HG03066 (cell line): ENCODE results near the gene DAZAP2.
A peak's percentile ranks its signal among the peaks of the same experiment; 100 is the strongest.
"Not testable (repeated sequence)": the region's sequence is repeated elsewhere in the genome, so short reads cannot be mapped to it uniquely, and the experiment has no call there.

Source experiments
- ATAC-seq: cut with Tn5 transposase; IDR thresholded peaks from one replicate; pipeline ENCODE4 v1.9.1; 2021; ENCODE audit warnings: low read depth; ENCODE audit not compliant: unreplicated experiment

Gene DAZAP2

DNA sequence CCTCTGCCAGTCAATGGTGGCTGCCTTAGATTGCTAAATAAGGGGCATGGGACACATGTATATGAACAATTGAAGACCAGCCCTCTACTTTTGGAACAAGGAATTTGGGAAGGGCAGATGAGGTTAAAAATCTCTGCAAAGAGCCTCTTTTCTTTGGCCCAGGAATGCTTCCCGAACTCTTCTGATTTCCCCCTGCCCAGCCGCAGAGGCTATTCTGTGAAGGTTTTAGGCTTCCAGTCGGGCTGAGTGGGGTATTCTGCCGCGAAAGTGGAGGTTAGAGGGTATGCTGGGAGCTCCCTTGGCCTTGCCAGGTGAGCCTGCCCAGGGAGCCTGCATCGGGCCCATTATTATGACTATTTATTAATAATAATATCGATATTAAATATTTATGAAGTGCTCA lies 22.0 kb upstream of the DAZAP2 start:
- ATAC-seq, result no peak

DNA sequence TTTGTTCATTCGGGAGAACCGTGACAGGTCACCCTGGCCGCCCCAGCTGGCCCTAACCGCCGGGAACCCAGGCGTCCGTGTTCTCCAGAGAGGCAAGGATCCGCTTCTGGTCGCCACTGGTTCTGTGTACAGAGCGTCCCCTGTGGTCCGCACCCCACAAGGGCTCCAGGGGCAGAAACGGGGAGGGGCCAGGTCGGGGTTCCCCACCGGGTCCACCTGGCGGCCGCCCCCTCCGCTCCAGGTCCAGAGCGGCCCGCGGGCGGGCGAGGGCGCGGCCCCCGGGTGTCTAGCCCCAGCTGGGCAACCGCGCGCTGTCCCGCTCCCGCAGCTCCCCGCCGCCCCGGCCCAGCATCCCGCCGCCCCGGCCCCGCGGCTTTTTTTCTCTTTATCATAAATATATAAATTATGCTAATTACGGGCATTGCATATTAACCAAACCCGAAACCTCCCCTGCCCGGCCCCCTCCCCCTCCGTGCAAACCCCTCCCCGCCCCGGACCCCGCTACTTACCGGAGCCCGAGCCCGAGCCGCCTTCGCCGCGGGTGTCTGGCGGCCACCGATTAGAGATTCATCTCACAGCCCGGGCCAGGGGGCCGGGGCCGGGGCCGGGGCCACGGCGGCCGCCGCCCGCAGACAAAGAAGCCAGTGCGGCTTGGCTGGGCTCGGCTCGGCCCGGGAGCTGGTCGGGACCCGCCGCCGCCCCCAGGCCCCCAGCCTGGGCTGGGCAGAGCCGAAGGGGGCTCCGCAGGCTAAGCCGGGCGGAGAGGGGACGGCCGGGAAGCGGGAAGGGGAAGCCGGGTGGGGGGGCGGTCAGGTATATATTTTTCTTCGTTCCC lies 21.3 kb upstream of the DAZAP2 start:
- ATAC-seq, result peak; percentile 37

GRCh38 chr12:51217968-51218606 lies 20.5 kb upstream of the DAZAP2 start, which contains the start of gene POU6F1:
Gene POU6F1, minus strand, starts transcription at chr12:51218062. Its CDS starts 11,226 bp downstream, at chr12:51206836.
- peak; percentile 72 for ATAC-seq

- no peak for ATAC-seq
Observed at GRCh38 chr12:51218607-51219161, 19.9 kb upstream of the DAZAP2 start.

DNA sequence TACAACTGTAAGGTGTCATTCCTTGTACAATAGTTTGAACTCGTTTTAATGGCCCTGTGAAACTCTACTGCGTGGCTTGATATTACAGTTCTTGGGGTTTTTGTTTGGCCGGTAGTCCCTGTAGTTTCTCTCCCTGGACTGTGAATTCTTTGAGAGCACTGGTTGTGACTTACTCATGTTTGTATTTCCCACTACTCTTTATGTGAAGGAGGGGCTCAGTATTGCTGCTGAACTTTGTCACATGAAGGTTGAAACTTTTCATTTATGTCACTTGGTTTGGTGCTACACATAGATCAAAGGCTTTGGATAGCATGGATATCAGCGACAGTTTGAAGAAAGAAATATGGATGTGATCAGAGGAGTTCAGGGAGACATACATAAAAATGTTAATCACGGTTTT lies 19.3 kb upstream of the DAZAP2 start:
- no peak for ATAC-seq

GRCh38 chr12:51219857-51220256 lies 18.8 kb upstream of the DAZAP2 start:
- not testable (repeated sequence) for ATAC-seq

DNA sequence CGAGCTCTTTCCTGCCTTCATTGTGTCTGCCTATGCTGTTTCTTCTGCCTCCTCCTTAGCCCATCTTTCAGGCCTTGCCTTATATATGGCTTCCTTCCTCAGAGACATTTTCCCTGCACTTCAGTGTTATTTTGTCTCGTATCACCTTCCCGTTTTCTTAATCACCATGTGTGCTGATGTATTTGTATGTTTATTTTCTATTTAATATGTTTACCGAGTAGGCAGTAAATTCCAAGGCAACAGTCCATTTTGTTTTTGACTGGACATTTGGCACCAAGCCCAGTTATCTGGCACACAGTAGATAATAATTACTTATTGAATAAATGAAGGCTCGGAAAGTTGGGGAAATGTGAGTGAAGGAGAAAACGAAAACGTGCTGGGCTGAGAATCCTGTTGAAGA lies 16.2 kb upstream of the DAZAP2 start:
- ATAC-seq, result no peak

- ATAC-seq, result no peak
Observed at GRCh38 chr12:51224625-51225024, 14.0 kb upstream of the DAZAP2 start.

DNA sequence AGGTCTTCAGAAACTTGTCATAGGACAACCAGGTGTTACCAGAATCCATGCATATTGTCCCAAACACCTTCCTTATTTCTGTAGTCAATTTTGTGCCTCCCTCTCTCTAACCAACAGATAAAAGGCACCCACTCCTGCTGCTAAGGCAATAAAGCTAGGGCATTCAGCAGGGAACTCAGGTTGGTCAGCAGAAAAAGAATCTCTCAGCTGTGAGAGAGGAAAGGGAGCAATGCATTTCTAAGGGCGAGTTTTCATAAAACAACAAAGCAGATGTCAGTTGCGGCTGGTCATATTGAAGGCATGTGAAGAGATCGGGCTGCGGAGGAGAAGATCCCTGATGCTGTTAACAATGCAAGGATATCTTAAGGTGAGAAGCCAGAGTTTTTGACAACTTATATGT lies 13.4 kb upstream of the DAZAP2 start:
- ATAC-seq, result no peak

- ATAC-seq, result no peak
Observed at GRCh38 chr12:51225771-51226170, 12.9 kb upstream of the DAZAP2 start.

- not testable (repeated sequence) for ATAC-seq
Observed at GRCh38 chr12:51227112-51227511, 11.5 kb upstream of the DAZAP2 start.

DNA sequence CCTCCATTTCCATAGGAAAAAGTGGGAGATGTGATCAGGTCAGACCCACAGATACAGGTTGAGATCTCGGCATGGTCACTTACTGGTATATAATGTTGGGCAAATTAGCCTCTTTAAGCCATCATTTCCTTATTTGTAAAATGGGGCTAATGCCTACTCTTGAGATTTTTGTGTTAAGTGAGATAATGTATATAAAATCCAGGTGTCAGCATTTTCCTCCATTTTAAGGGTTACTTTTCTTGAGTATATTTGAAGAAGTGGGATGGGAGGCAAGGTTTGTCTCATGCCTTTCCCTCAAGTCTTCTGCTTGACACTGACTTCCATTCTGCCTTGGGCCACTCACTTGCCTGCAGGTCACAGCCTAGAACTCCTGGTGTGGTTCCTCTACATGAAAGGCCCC lies 10.7 kb upstream of the DAZAP2 start:
- no peak for ATAC-seq

GRCh38 chr12:51229116-51229809 lies 9.4 kb upstream of the DAZAP2 start:
- ATAC-seq, result no peak

- ATAC-seq, result no peak
Observed at GRCh38 chr12:51232642-51233041, 6.0 kb upstream of the DAZAP2 start.

DNA sequence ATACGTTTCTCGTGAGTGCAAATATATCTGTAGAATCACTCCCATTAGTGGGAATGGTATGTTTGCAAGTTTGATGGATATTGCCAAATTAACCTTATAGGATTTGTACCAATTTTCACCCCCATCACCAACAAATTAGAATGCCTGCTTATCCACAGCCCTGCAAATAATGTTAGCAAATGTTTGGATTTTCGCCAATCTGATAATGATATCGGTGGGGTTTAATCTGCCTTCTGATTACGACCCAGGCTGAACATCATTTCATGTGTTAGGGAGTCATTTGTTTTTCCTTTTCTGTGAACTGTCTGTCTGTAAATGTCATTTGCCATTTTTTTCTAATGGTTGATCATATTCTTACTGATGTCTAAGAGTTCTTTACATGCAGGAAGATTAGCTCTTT lies 4.1 kb upstream of the DAZAP2 start:
- ATAC-seq, result no peak

DNA sequence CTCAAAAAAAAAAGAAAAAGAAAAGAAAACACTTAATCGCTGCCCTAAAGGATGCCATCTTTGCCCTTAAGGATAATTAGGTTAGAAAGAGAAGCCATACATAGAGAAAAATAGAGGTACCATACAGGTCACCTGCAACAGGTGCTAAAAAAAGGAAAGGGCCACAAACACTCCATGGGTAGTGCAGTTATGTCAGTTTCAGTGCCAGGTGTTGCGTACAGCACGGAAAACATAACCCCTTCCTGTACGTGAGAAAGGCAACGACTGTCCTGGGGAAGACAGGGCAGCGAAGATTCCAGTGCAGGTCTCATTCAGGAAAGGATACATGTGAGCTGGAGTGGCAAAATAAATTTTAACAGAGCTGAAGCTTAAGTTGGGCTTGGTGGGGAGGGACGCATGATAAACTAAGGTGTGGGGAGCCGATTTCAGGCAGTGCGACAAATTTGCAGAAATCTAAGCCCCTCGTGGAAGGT lies 553 bp upstream of the DAZAP2 start:
- ATAC-seq, result peak; percentile 6

GRCh38 chr12:51240971-51241370 lies 2.3 kb downstream of the DAZAP2 start:
- no peak for ATAC-seq

- ATAC-seq, result no peak
Observed at GRCh38 chr12:51242120-51242519, 3.5 kb downstream of the DAZAP2 start.

GRCh38 chr12:51242876-51243275 lies 4.2 kb downstream of the DAZAP2 start:
- no peak for ATAC-seq

DNA sequence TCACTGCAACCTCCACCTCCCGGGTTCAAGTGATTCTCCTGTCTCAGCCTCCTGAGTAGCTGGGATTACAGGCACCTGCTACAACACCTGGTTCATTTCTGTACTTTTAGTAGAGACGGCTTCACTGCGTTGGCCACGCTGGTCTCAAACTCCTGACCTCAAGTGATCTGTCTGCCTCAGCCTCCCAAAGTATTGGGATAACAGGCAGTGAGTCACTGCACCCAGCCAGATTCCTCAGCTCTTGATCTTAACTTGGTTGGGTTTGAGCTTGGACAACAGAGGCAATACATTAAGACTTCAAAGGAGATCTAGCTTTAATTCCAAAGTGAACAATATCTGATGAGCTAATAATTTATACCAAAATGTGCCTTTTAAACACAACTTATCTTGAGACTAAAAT lies 5.6 kb downstream of the DAZAP2 start:
- ATAC-seq, result no peak
